Measurements from ENCODE around the gene BACE2. TPM values are rescaled to one million over a fixed set of nuclear protein-coding genes. Genes with fewer than 3 reads are reported as not detected.

Gene BACE2
- total and polyA plus RNA-seq, 2 of the 4 experiments (the other 2 are of a cell fraction) = 17.0 to 35.5 TPM

- intact Hi-C loops (cut with micrococcal nuclease) (no loop called here), dilution Hi-C loops (cut with HindIII; ENCODE audit: low sequenced_read_pairs, unreplicated experiment) (no loop called here), in situ Hi-C loops (cut with MboI; ENCODE audit: low sequenced_read_pairs) (no loop called here)
- H2BK15ac ChIP-seq (ENCODE audit: low read depth, low read length) = no peak overlapping the region
- no peak overlapping the region for H3K4me3 ChIP-seq (ENCODE audit: insufficient read depth, low read depth, low read length)
- no peak overlapping the region for H2BK120ac ChIP-seq (ENCODE audit: low read depth, low read length)
- H3K27me3 ChIP-seq (ENCODE audit: control insufficient read depth, insufficient read depth, low read length) = no peaks in the 10 kb centered on the region
- POLR2A ChIA-PET (ENCODE audit: unreplicated experiment) = no interaction called here
- H4K8ac ChIP-seq (ENCODE audit: low read depth in 2 of 2, low read length in 2 of 2) = no peak overlapping the region
- no peak overlapping the region for H4K91ac ChIP-seq (ENCODE audit: insufficient read depth, low read depth, low read length)
- H3K4me1 ChIP-seq (ENCODE audit: control insufficient read depth, insufficient read depth, low read length) = 0 out of 2 replicates have a peak, but pooled peaks cover 1% of the 10 kb centered on the region
- no peak overlapping the region for H3K4ac ChIP-seq (ENCODE audit: low read depth, low read length)
- no peaks in the 10 kb centered on the region; the same call in 1 of the 2 replicates for H4K20me1 ChIP-seq (ENCODE audit: insufficient read depth, low read length)
- BruUV-seq (replicated peaks) = no TSS peak
- 0 out of 2 replicates have a peak, but pooled peaks cover 2% of the 10 kb centered on the region for H3K9me3 ChIP-seq (ENCODE audit: control insufficient read depth, insufficient read depth, low read length)
- H3K4me2 ChIP-seq (ENCODE audit: low read depth, low read length) = no peak overlapping the region
- no peaks in the 10 kb centered on the region for H3K36me3 ChIP-seq (ENCODE audit: control insufficient read depth, insufficient read depth, low read length)
- H3K9ac ChIP-seq (ENCODE audit: low read depth, low read length) = no peak overlapping the region
- no peak for TF ChIP-seq MAZ (IDR thresholded peaks at IDR 0.05; ENCODE audit: borderline replicate concordance, low read depth, low read length)
- no peak overlapping the region for H3K27ac ChIP-seq (ENCODE audit: insufficient read depth, low read length)
- H3K9me1 ChIP-seq (ENCODE audit: insufficient read depth, low read length) = peaks cover 2% of the 10 kb centered on the region; the same call in 1 of the 2 replicates
- no peak overlapping the region for H4K5ac ChIP-seq (ENCODE audit: low read depth, low read length)
- CTCF ChIA-PET = no interaction called here
- no peak overlapping the region for H3K56ac ChIP-seq (ENCODE audit: extremely low read depth, insufficient read depth, low read length)
- H2AFZ ChIP-seq (replicated peaks; ENCODE audit: low read length, poor library complexity) = no peak overlapping the region
- no peak overlapping the region for H3K23ac ChIP-seq (ENCODE audit: low read depth, low read length)
- H3K18ac ChIP-seq (ENCODE audit: low read depth, low read length) = no peak overlapping the region
- no peak overlapping the region for H2AK9ac ChIP-seq (replicated peaks; ENCODE audit: low read depth, low read length, poor library complexity)
- no peak overlapping the region for H2AK5ac ChIP-seq (ENCODE audit: low read depth, low read length)
- ATAC-seq (ENCODE audit: low read depth) = no peak
- no peak overlapping the region for H2BK20ac ChIP-seq (ENCODE audit: low read depth, low read length)
- no peak overlapping the region for H3K14ac ChIP-seq (replicated peaks; ENCODE audit: low read depth, low read length)
- no peaks in the 10 kb centered on the region; a peak in 1 of 4 replicates for H3K79me1 ChIP-seq (ENCODE audit: low read depth in 1 of 2, low read length in 2 of 2)
- WGBS, 2 experiments (ENCODE audit: extremely low coverage in 2 of 2, insufficient read length in 1 of 2) = 96% methylated on average over 4 of the region's 10 CpGs; no CpG with 5 or more reads in 1 of the 2 experiments
- no peak for DNase-seq
- no peak overlapping the region for H2BK5ac ChIP-seq (ENCODE audit: low read depth, low read length, poor library complexity, severe bottlenecking)
These were observed 31.6 kb downstream of the BACE2 start for GRCh38 chr21:41199588-41199987.

Data from IMR-90 (cell line).